ENCODE results near the gene LEUTX.

Gene LEUTX

DNA sequence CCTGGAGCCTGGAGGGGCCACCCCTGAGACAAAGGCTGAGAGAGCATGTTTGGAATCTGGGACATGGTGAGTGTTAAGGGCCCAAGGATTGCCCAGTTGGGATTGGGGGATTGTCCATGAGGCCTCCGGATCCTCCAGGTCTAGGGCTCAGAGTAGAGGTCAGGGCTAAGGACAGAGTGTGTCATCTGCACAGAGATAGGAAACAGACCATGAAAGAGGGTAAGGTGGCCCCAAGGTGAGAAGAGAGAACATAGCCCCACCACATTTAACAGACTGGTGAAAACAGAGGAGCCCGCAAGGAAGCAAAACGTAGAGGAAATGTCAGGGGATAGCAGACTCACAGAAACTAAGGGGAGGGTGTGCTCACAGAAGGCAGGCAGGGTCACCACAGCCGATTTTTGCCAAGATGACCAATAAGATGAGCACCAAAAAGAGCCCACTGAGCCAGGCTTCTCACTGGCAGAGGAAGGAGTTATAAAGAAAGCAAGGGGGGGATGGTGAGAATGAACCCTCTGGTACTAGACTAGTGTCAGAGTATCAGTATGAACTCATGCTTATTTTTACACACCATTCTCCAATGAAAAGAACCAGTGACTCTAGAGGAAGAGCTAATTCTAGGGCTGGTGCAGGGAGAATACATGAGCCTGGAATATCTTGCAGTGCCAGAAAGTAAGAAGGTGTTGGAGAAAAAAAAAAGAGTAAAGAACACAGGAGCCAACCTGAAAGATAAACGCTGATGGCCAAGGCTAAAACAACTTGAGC is 37.8 kb downstream of the LEUTX start:
- TF ChIP-seq TAF1 (IDR thresholded peaks at IDR 0.05; ENCODE audit: borderline replicate concordance, insufficient read depth, low read length) (no peak), SIN3A (IDR thresholded peaks at IDR 0.05; ENCODE audit: borderline replicate concordance, insufficient read depth, low read length) (no peak), FOXP2 (optimal IDR thresholded peaks at IDR 0.05; ENCODE audit: borderline replicate concordance, extremely low read depth, extremely low read length, insufficient read depth) (no peak), POLR2AphosphoS5 (IDR thresholded peaks at IDR 0.05; ENCODE audit: low read depth, low read length) (no peak)
- TF ChIP-seq, protein P1, sequence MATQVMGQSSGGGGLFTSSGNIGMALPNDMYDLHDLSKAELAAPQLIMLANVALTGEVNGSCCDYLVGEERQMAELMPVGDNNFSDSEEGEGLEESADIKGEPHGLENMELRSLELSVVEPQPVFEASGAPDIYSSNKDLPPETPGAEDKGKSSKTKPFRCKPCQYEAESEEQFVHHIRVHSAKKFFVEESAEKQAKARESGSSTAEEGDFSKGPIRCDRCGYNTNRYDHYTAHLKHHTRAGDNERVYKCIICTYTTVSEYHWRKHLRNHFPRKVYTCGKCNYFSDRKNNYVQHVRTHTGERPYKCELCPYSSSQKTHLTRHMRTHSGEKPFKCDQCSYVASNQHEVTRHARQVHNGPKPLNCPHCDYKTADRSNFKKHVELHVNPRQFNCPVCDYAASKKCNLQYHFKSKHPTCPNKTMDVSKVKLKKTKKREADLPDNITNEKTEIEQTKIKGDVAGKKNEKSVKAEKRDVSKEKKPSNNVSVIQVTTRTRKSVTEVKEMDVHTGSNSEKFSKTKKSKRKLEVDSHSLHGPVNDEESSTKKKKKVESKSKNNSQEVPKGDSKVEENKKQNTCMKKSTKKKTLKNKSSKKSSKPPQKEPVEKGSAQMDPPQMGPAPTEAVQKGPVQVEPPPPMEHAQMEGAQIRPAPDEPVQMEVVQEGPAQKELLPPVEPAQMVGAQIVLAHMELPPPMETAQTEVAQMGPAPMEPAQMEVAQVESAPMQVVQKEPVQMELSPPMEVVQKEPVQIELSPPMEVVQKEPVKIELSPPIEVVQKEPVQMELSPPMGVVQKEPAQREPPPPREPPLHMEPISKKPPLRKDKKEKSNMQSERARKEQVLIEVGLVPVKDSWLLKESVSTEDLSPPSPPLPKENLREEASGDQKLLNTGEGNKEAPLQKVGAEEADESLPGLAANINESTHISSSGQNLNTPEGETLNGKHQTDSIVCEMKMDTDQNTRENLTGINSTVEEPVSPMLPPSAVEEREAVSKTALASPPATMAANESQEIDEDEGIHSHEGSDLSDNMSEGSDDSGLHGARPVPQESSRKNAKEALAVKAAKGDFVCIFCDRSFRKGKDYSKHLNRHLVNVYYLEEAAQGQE (IDR thresholded peaks at IDR 0.05; ENCODE audit: insufficient read depth in 1 of 2, low read depth in 2 of 2, low read length in 2 of 2) = no peak

DNA sequence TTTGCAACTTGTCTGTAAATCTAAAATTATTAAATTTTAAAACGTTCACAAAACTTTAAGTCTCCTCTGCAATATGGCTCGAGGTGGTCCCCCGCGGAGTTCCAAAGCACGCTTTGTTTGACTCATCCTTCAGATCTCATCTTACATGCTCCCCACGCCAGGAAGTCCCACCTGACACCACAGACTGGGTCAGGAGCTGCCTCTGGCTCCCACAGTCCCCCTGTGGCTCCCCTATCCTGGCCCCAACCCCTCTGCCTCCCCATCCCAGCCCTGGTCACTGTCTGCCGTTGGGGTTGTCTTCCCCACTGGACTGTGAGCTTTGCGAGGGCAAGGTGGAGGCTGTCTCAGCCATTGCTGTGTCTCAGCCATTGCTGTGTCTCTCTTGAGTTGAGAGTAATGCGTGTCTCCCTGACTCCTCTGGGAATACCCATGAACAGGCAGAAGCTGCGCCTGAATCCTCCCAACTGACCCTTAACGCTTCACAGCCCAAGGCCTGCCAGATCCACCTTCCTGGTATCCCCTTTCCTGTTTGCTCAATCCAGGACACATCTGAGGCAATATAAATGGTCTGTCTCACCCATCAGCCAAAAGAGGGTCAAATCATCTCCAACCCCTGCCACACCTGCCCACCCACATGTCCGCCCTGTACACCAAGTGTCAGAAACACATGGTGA is 39.4 kb downstream of the LEUTX start:
- TF ChIP-seq POLR2AphosphoS5 (IDR thresholded peaks at IDR 0.05; ENCODE audit: low read depth, low read length) (no peak), SIN3A (IDR thresholded peaks at IDR 0.05; ENCODE audit: borderline replicate concordance, insufficient read depth, low read length) (no peak), FOXP2 (optimal IDR thresholded peaks at IDR 0.05; ENCODE audit: borderline replicate concordance, extremely low read depth, extremely low read length, insufficient read depth) (no peak), TAF1 (IDR thresholded peaks at IDR 0.05; ENCODE audit: borderline replicate concordance, insufficient read depth, low read length) (no peak)
- TF ChIP-seq, protein P1 (IDR thresholded peaks at IDR 0.05; ENCODE audit: insufficient read depth in 1 of 2, low read depth in 2 of 2, low read length in 2 of 2) = no peak

DNA sequence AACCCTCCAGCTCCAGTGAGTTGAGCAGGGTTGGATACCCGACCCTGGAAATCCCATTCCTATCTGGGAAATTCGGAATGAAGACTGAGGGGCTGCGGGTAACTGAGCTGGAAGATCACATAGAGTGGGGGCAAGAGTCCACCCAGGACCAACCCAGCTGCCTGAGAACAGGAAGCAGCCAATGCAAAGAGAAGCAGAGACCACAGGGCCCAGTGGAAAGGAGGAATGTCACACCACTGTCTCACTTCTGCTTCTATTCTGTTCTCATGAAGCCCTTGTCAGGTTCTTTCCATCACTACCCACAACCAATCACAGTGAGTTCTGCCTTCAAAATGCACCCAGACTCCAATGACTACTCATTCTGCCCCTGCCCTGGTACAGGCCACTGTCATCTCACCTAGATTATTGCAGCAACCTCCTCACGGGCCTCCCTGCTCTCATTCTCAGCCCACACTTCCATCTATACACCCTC is 40.0 kb downstream of the LEUTX start:
- TF ChIP-seq POLR2AphosphoS5 (IDR thresholded peaks at IDR 0.05; ENCODE audit: low read depth, low read length) = no peak
- TF ChIP-seq, protein P1 (IDR thresholded peaks at IDR 0.05; ENCODE audit: insufficient read depth in 1 of 2, low read depth in 2 of 2, low read length in 2 of 2) = no peak
- no peak for TF ChIP-seq TAF1 (IDR thresholded peaks at IDR 0.05; ENCODE audit: borderline replicate concordance, insufficient read depth, low read length)
- no peak for TF ChIP-seq SIN3A (IDR thresholded peaks at IDR 0.05; ENCODE audit: borderline replicate concordance, insufficient read depth, low read length)
- TF ChIP-seq FOXP2 (optimal IDR thresholded peaks at IDR 0.05; ENCODE audit: borderline replicate concordance, extremely low read depth, extremely low read length, insufficient read depth) = no peak

DNA sequence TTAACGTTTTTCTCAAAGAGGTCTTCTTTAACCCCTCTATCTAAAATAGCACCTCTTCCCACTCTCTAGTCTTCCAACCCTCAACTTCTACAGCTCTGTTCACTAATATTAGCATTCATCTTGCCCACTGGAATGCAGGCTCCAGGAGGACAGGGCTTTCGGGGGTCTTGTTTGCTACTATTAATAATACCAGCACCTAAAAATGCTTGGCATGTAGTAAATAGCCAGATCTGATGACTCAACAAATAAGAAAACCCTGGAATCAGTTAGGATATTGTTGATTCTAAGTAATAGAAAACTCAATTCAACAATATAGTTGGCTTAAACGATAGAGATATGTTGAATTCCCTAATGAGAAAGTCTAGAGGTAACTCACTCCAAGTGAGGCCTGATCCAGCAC is 41.1 kb downstream of the LEUTX start:
- TF ChIP-seq FOXP2 (optimal IDR thresholded peaks at IDR 0.05; ENCODE audit: borderline replicate concordance, extremely low read depth, extremely low read length, insufficient read depth) = no peak
- no peak for TF ChIP-seq SIN3A (IDR thresholded peaks at IDR 0.05; ENCODE audit: borderline replicate concordance, insufficient read depth, low read length)
- TF ChIP-seq, protein P1 (IDR thresholded peaks at IDR 0.05; ENCODE audit: insufficient read depth in 1 of 2, low read depth in 2 of 2, low read length in 2 of 2) = no peak
- no peak for TF ChIP-seq POLR2AphosphoS5 (IDR thresholded peaks at IDR 0.05; ENCODE audit: low read depth, low read length)
- no peak for TF ChIP-seq TAF1 (IDR thresholded peaks at IDR 0.05; ENCODE audit: borderline replicate concordance, insufficient read depth, low read length)
